NCI-H1417 (cell line): ENCODE measurements around the gene PNLIPRP3.
A peak's percentile ranks its signal among the peaks of the same experiment; 100 is the strongest.

Experiments
- DNase-seq, 3 experiments: peaks; one replicate each; lab custom pipeline; 2025; lab: John Stamatoyannopoulos, UW

PNLIPRP3 gene

DNA sequence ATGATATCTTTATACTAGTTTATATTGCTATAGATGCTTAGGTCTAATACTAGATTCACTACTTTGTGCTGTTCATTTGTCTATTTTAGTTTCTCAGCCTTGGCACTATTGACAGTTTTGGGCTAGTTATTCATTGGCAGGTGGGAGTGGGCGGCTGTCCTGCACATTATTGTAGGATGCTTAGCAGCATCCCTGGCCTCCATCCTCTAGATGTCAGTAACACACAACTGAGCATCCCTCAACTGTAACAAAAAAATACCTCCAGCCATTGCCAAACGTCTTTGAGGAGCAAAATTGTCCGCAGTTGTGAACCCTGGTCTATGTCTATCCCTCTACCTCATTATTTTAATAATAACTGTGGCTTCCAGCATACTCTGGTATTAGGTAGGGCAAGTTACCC is 83.7 kb downstream of the PNLIPRP3 start:
- DNase-seq: no peak

DNA sequence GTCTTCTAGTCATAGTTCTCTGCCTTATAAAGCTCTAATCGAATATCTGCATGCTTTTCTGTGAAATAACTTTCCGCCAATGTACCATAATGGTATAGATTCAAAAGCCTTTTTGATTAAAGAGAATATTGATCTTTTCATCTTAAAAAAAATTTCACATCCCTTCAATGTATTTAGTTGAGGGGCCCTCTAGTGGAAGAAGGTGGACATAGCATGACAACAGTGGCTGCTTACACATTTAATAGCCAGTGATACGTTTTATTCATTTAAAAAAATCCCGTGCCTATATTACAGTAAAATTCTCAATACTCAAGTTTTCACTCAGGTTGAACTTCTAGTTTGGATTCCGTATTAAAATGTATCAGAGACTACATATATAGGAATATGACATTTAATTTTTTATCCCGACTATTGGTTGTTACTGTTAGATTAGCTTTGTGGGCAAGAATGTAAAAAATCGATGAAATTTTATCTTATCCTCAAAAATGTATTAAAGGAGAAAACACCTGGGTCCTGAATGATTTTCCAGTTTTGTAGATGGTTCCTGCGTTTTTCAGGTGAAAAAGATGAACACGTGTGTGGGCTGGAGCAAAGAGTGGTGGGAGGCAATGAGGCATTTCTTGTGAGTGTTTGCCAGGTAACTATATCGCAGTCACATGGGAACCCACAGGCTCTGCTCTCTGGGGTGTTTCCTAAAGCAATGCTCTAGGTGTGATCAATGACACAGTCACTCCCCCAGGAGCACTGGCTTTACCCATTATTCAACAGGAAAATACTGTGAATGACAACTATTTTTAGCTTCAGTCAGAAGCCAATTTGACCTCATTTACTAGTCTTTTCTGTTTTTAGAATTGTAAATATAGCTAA is 94.0 kb downstream of the PNLIPRP3 start:
- DNase-seq: peak in 1 of 3 experiments; percentile 49

DNA sequence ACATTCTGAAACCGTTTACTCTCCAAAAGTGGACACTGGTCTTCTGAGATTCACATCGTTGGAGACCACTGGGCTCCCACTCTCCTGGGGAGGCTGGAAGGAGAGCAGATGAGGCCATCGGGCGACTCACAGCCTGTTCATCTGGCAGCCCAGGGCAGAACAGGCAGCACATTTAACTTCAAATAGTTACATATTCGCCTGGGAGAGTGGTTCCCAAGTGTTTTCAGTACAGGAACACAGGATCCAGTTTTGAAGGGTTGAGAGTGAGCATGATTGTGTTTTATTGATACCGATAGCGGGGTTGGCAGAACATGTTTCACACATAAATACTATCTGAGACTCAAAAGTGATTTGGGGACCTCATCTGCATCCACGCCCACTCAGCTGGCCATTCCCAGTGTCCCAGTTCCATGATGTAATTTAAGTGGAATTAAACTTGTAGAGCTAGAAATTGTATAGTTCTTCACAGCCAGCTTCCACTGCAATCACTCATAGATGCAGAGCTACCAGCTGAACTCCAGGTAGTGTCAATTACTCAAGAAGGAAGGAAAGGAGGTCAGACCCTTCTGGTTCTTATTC is 95.2 kb downstream of the PNLIPRP3 start:
- DNase-seq: no peak

DNA sequence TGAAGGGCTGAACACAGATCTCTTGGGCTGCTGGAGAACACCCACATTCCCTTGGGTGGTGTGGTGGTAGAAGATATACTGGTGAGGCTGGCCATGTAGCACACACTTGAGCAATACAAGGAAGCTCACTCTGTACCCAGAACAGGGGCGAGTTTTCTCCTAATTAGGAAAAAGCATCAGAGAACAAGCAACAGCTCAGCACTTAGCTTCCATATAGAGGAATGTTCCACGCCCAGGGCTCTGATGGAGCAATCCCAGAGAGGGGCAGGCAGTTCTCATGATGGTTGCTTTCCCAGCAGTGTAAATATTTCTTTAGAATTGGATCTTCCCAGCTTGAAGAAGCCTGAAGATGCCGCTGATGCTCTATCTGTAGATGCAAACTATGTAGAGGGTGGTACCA is 97.1 kb downstream of the PNLIPRP3 start:
- DNase-seq: no peak

GRCh38 chr10:116526219-116526618 is 98.6 kb downstream of the PNLIPRP3 start:
- DNase-seq: no peak
